ENCODE results near the gene UQCRQ.

GRCh38 chr5:132873119-132873929 is 6.9 kb downstream of the UQCRQ start, which contains the start of gene LEAP2:
- TF ChIP-seq POLR2A (IDR thresholded peaks at IDR 0.05) = no peak
- TF ChIP-seq CTCF (IDR thresholded peaks at IDR 0.05 in 4 of 5, conservative IDR thresholded peaks at IDR 0.05 in 1 of 5) = no peak
